ENCODE data around the gene PMS1. TPM values are rescaled to one million over a fixed set of nuclear protein-coding genes. Genes with fewer than 3 reads are reported as not detected.
A peak's percentile ranks its signal among the peaks of the same experiment; 100 is the strongest.

PMS1 gene
- total RNA-seq (43.6 and 44.2 TPM in 2 replicates), polyA plus RNA-seq (14.9 and 15.3 TPM in 2 replicates), polyA minus RNA-seq (29.5 and 36.4 TPM in 2 replicates)
- 33.0 TPM for total RNA-seq (2013)

DNA sequence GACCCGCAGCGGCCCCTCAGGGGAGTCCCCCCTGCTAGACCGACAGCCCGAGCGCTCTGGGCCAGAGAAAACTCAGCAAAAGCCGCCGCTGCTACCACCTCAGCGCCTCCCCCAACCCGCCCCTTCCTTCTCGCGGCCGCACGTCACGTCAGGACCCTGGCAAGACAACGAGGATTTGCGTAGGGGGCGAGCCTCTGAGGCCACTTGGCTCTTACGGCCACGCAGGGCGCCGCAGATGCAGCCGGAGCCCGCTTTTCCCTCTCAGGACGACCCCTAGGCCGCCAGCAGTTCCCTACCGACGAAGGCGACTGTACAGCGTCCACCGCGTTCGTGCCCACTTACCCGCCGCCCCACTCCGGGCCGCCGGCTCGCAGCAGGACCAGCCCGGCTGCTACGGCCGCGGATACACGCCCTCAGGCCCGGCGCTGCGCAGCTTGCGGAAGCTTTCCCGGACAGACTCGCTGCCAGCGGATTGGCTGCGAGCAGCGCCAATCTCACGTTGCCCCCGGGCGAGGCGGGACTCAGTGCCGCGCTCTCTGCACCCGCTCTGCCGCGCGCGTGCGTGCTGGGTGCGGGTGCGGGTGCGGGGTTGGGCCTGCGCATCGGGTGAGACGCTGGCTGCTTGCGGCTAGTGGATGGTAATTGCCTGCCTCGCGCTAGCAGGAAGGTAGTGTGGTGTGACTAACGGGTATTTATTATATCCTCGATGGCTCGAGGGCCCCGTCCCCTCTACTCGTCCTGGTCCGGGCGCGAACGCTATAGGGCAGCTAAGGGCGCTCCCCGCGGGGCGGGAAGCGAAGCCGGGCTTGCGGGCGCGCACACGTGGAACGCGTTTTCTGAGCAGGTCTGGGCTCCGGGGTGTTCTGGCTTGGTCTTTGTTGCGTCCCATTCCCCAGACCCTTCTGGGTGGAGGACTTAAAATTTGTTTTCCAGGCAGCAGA is at the start of gene PMS1, which contains the start of gene ORMDL1:
Gene PMS1 (plus strand): TSS at position 524 of the 941 bp plus-strand sequence. CDS start 7,360 bp downstream, outside the sequence.
Gene ORMDL1 (minus strand): TSS at position 413 of the 941 bp plus-strand sequence. CDS start 1,744 bp downstream, outside the sequence.
- no peaks in the 10 kb centered on the region for H3K9me3 Mint-ChIP-seq (ENCODE audit: insufficient read depth)
- H3K27ac ChIP-seq (ENCODE audit: low read length in 2 of 2) = peak within 1 kb of the TSS; percentile 83 to 84
- H3K4me3 ChIP-seq (ENCODE audit: control extremely low read depth in 1 of 5, extremely low read depth in 1 of 5, insufficient read depth in 1 of 5, low read depth in 2 of 5, low read length in 4 of 5) = peak within 1 kb of the TSS; percentile 66 to 96 (median 79)
- H4K20me1 ChIP-seq (ENCODE audit: control insufficient read depth, insufficient read depth, low read length, poor library complexity, severe bottlenecking) = no peaks in the 10 kb centered on the region
- intact Hi-C loops (cut with micrococcal nuclease) = loop anchor here (1.0 to 10.0 kb wide), 9 partner anchors 22 to 1893 kb away; partner anchors contain the start of genes ANKAR, ASNSD1, GLS and HIBCH
- H3K79me2 ChIP-seq (ENCODE audit: control insufficient read depth, insufficient read depth, low read length) = peaks cover 77% of the 10 kb centered on the region
- H3K9me3 ChIP-seq (ENCODE audit: control extremely low read depth in 1 of 3, control insufficient read depth in 2 of 3, insufficient read depth in 1 of 3, low read length in 2 of 3) = no peaks in the 10 kb centered on the region
- peaks cover 42% of the 10 kb centered on the region for H3K4me1 Mint-ChIP-seq
- peak; percentile 90 for ATAC-seq (ENCODE audit: low read depth)
- H3K27me3 ChIP-seq (replicated peaks in 1 of 4; ENCODE audit: control extremely low read depth in 1 of 4, control insufficient read depth in 3 of 4, insufficient read depth in 4 of 4, low read length in 3 of 4) = no peaks in the 10 kb centered on the region
- CTCF ChIA-PET = interaction anchor here (1.0 to 4.0 kb wide), 3 partner anchors 12 to 32 kb away, joined by 3 to 28 read pairs (median 3); partner anchors contain the start of gene OSGEPL1
- H2AFZ ChIP-seq (ENCODE audit: insufficient read depth, low read depth, low read length, poor library complexity, severe bottlenecking) = peak within 1 kb of the TSS; percentile 88
- peak; percentile 98 for DNase-seq
- no peaks in the 10 kb centered on the region for H3K27me3 Mint-ChIP-seq
- TF ChIP-seq, protein P1, sequence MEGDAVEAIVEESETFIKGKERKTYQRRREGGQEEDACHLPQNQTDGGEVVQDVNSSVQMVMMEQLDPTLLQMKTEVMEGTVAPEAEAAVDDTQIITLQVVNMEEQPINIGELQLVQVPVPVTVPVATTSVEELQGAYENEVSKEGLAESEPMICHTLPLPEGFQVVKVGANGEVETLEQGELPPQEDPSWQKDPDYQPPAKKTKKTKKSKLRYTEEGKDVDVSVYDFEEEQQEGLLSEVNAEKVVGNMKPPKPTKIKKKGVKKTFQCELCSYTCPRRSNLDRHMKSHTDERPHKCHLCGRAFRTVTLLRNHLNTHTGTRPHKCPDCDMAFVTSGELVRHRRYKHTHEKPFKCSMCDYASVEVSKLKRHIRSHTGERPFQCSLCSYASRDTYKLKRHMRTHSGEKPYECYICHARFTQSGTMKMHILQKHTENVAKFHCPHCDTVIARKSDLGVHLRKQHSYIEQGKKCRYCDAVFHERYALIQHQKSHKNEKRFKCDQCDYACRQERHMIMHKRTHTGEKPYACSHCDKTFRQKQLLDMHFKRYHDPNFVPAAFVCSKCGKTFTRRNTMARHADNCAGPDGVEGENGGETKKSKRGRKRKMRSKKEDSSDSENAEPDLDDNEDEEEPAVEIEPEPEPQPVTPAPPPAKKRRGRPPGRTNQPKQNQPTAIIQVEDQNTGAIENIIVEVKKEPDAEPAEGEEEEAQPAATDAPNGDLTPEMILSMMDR (IDR thresholded peaks at IDR 0.05) = no peak
- no peak for TF ChIP-seq EZH2 (IDR thresholded peaks at IDR 0.05; ENCODE audit: borderline replicate concordance, insufficient read depth, low read depth, low read length, poor library complexity, severe bottlenecking)
- H3K27ac Mint-ChIP-seq = peak within 1 kb of the TSS; percentile 98
- H3K4me2 ChIP-seq (replicated peaks; ENCODE audit: low read depth, low read length, poor library complexity, severe bottlenecking) = peak within 1 kb of the TSS; percentile 75
- peaks cover 12 to 23% of the 10 kb centered on the region in 2 experiments for H3K36me3 ChIP-seq (replicated peaks in 1 of 2; ENCODE audit: control extremely low read depth in 1 of 2, control insufficient read depth in 1 of 2, extremely low read depth in 1 of 2, insufficient read depth in 2 of 2, low read length in 1 of 2)
- peak within 1 kb of the TSS; percentile 76 for H3K9ac ChIP-seq (ENCODE audit: low read length)
- POLR2A ChIA-PET = interaction anchor here (1.3 to 2.2 kb wide), 2 partner anchors 22 to 864 kb away, joined by 6 to 32 read pairs; partner anchors contain the start of genes NAB1 and OSGEPL1
- WGBS (ENCODE audit: insufficient coverage) = under 1% methylated on average over 94 of the region's 96 CpGs
- peaks cover 14 to 21% of the 10 kb centered on the region in 2 donors for H3K4me1 ChIP-seq (ENCODE audit: control insufficient read depth in 2 of 2, insufficient read depth in 2 of 2, low read length in 2 of 2)
- peak within 1 kb of the TSS; percentile 96 for H3K4me3 Mint-ChIP-seq
